Measurements from ENCODE around the gene ERBB4.
"Not testable (repeated sequence)": the region's sequence is repeated elsewhere in the genome, so short reads cannot be mapped to it uniquely, and the experiment has no call there.

Gene ERBB4

GRCh38 chr2:211789982-211790381 lies 748.6 kb downstream of the ERBB4 start:
- no peak for DNase-seq

GRCh38 chr2:211766689-211767088 lies 771.9 kb downstream of the ERBB4 start:
- DNase-seq = no peak

GRCh38 chr2:211762479-211762878 lies 776.1 kb downstream of the ERBB4 start:
- DNase-seq = no peak

GRCh38 chr2:211760103-211760502 lies 778.5 kb downstream of the ERBB4 start:
- DNase-seq = no peak

- no peak for DNase-seq
Observed at GRCh38 chr2:211756266-211756665, 782.3 kb downstream of the ERBB4 start.

GRCh38 chr2:211755187-211755586 lies 783.4 kb downstream of the ERBB4 start:
- DNase-seq = no peak

GRCh38 chr2:211751848-211752247 lies 786.8 kb downstream of the ERBB4 start:
- DNase-seq = no peak

- DNase-seq = no peak
Observed at GRCh38 chr2:211748339-211748738, 790.3 kb downstream of the ERBB4 start.

GRCh38 chr2:211745295-211746097 lies 793.1 kb downstream of the ERBB4 start:
- peak; percentile 19 for DNase-seq

GRCh38 chr2:211744379-211744778 lies 794.2 kb downstream of the ERBB4 start:
- DNase-seq = no peak

GRCh38 chr2:211741966-211742365 lies 796.6 kb downstream of the ERBB4 start:
- no peak for DNase-seq

- DNase-seq = no peak
Observed at GRCh38 chr2:211737282-211737681, 801.3 kb downstream of the ERBB4 start.

- DNase-seq = no peak
Observed at GRCh38 chr2:211730215-211730614, 808.4 kb downstream of the ERBB4 start.

- DNase-seq = no peak
Observed at GRCh38 chr2:211729433-211729832, 809.2 kb downstream of the ERBB4 start.

- DNase-seq = no peak
Observed at GRCh38 chr2:211724933-211725332, 813.7 kb downstream of the ERBB4 start.

GRCh38 chr2:211723398-211723797 lies 815.2 kb downstream of the ERBB4 start:
- DNase-seq = no peak

GRCh38 chr2:211722928-211723327 lies 815.7 kb downstream of the ERBB4 start:
- DNase-seq = no peak

- not testable (repeated sequence) for DNase-seq
Observed at GRCh38 chr2:211721874-211722273, 816.7 kb downstream of the ERBB4 start.

GRCh38 chr2:211709389-211709788 lies 829.2 kb downstream of the ERBB4 start:
- DNase-seq = no peak

GRCh38 chr2:211692689-211693088 lies 845.9 kb downstream of the ERBB4 start:
- no peak for DNase-seq

GRCh38 chr2:211690736-211691135 lies 847.9 kb downstream of the ERBB4 start:
- no peak for DNase-seq

GRCh38 chr2:211688196-211688595 lies 850.4 kb downstream of the ERBB4 start:
- no peak for DNase-seq

GRCh38 chr2:211674715-211675114 lies 863.9 kb downstream of the ERBB4 start:
- no peak for DNase-seq

GRCh38 chr2:211673133-211673905 lies 865.3 kb downstream of the ERBB4 start:
- no peak for DNase-seq

Measured in NCI-H2107 (cell line).